Panc1 (cell line): Measurements from ENCODE around the gene CD274. TPM values are rescaled to one million over a fixed set of nuclear protein-coding genes. Genes with fewer than 3 reads are reported as not detected.

Experiments
- ATAC-seq: fragments of 200-7000 bp; cut with Tn5 transposase; 2 replicates; pipeline ENCODE4 v1.9.1; 2020; ENCODE audit warnings: mild to moderate bottlenecking, moderate library complexity
- BruUV-seq: library from RNA; stranded (reverse); fragments of 400-500 nt; replicated peaks from 2 replicates; lab custom pipeline; 2021; lab: Mats Ljungman, UMichigan
- CTCF ChIA-PET: fragments of 300-600 bp; sonication (Branson Sonifier 250); formaldehyde crosslinking; loops from one replicate; lab custom pipeline; 2022; ENCODE audit warnings: antibody characterized with exemption; lab: Charles Lee
- POLR2A ChIA-PET: fragments of 300-600 bp; sonication (Branson Sonifier 250); formaldehyde crosslinking; loops from one replicate; lab custom pipeline; 2022; ENCODE audit warnings: antibody characterized with exemption; lab: Charles Lee
- DNase-seq: peaks from one replicate; pipeline ENCODE4 v3.0.0-alpha.2; 2010; ENCODE audit warnings: low read depth, low spot score
- H3K27ac ChIP-seq: 2 replicates; pipeline ENCODE4 v1.5.1; 2011; ENCODE audit warnings: mild to moderate bottlenecking, low read length, inconsistent platforms
- H3K27me3 ChIP-seq: fragments of 200-500 bp; sonication (Bioruptor generic); 2 replicates; pipeline ENCODE4 v1.6.0; 2014; ENCODE audit warnings: low read length, inconsistent platforms; ENCODE audit not compliant: control insufficient read depth, insufficient read depth
- H3K36me3 ChIP-seq: fragments of 200-500 bp; sonication (Bioruptor generic); 2 replicates; pipeline ENCODE4 v1.5.1; 2014; ENCODE audit warnings: inconsistent platforms, mild to moderate bottlenecking, low read length, moderate library complexity; ENCODE audit not compliant: control insufficient read depth, insufficient read depth
- H3K4me1 ChIP-seq: 2 replicates; pipeline ENCODE4 v1.5.1; 2011; ENCODE audit warnings: inconsistent platforms, mild to moderate bottlenecking, low read length, moderate library complexity; ENCODE audit not compliant: control insufficient read depth, insufficient read depth
- H3K4me3 ChIP-seq, 2 experiments: 2 replicates each; pipeline ENCODE4 v1.5.1; 2011 to 2012; ENCODE audit warnings: low read depth in 2 of 2, low read length in 2 of 2, mild to moderate bottlenecking in 2 of 2, inconsistent platforms in 1 of 2, moderate library complexity in 1 of 2
- H3K9me3 ChIP-seq: fragments of 200-500 bp; sonication (Bioruptor generic); 2 replicates; pipeline ENCODE4 v1.5.1; 2014; ENCODE audit warnings: low read depth, mild to moderate bottlenecking, inconsistent platforms, low read length, moderate library complexity; ENCODE audit not compliant: control insufficient read depth, insufficient read depth
- POLR2AphosphoS5 ChIP-seq: IDR thresholded peaks from 2 replicates; pipeline ENCODE4 v1.6.1; 2012; ENCODE audit warnings: mild to moderate bottlenecking, low read depth, low read length, moderate library complexity
- SIN3A ChIP-seq: IDR thresholded peaks from 2 replicates; pipeline ENCODE4 v1.6.1; 2012; ENCODE audit warnings: low read depth, mild to moderate bottlenecking, low read length, moderate library complexity, borderline replicate concordance; ENCODE audit not compliant: insufficient read depth
- TCF7L2 ChIP-seq: IDR thresholded peaks from 2 replicates; pipeline ENCODE4 v1.6.1; 2011; ENCODE audit warnings: mild to moderate bottlenecking, low read depth, low read length, inconsistent platforms
- in situ Hi-C: cut with HindIII; loops from 2 replicates; pipeline ENCODE4 v1.10.0; 2016; ENCODE audit warnings: low sequenced_read_pairs, low pct_unique_long_range_greater_than_20kb
- intact Hi-C: fragments of 100-400 bp; cut with micrococcal nuclease; formaldehyde crosslinking; loops from one replicate; pipeline ENCODE4 v1.10.0; 2022; ENCODE audit not compliant: unreplicated experiment
- total RNA-seq: library from RNA; stranded (reverse); gene quantifications from one replicate; pipeline ENCODE4 v1.2.1, GENCODE V29; 2021; ENCODE audit not compliant: unreplicated experiment
- TF ChIP-seq, protein P1 (sequence below): fragments of 450-650 bp; IDR thresholded peaks from 2 replicates; pipeline ENCODE4 v1.5.1; 2017; ENCODE audit warnings: mild to moderate bottlenecking
- TF ChIP-seq, protein P2 (sequence below), 2 experiments: IDR thresholded peaks; 2 replicates each; pipeline ENCODE4 v1.6.1; 2011 to 2012; ENCODE audit warnings: low read depth in 2 of 2, control low read depth in 1 of 2, low read length in 1 of 2, mild to moderate bottlenecking in 1 of 2, moderate library complexity in 1 of 2; ENCODE audit not compliant: insufficient read depth in 1 of 2

Gene CD274
- total RNA-seq, 1 experiment from 2014 or later = 0.21 TPM

DNA sequence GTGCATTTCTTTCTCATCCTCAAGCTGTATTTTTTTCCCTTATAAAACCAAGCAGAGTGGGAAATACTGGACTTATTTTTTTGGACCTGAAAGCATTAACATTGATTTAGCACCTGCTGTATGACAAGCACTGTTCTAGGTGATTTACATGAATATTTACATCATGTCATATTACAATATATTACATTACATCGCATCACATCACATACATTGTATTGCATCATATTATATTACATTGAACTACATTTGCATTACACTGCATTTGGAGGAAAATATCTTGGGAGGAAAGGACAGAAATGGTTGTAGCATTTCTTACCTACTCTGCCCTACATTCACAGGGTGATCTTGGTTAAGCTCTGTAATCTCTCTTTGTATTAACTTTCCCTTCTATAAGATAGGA, 48.8 kb downstream of the CD274 start:
- no TSS peak for BruUV-seq
- in situ Hi-C loops = no loop called here
- DNase-seq (no peak), ATAC-seq (no peak)
- no peaks in the 10 kb centered on the region for H3K9me3 ChIP-seq
- H3K4me1 ChIP-seq = no peaks in the 10 kb centered on the region
- ChIA-PET POLR2A (no interaction called here), CTCF (no interaction called here)
- H3K27ac ChIP-seq = no peak overlapping the region
- H3K4me3 ChIP-seq = no peak overlapping the region
- no peaks in the 10 kb centered on the region for H3K36me3 ChIP-seq
- intact Hi-C loops = no loop called here
- no peaks in the 10 kb centered on the region for H3K27me3 ChIP-seq
- TF ChIP-seq TCF7L2 = no peak
- TF ChIP-seq, protein P1, sequence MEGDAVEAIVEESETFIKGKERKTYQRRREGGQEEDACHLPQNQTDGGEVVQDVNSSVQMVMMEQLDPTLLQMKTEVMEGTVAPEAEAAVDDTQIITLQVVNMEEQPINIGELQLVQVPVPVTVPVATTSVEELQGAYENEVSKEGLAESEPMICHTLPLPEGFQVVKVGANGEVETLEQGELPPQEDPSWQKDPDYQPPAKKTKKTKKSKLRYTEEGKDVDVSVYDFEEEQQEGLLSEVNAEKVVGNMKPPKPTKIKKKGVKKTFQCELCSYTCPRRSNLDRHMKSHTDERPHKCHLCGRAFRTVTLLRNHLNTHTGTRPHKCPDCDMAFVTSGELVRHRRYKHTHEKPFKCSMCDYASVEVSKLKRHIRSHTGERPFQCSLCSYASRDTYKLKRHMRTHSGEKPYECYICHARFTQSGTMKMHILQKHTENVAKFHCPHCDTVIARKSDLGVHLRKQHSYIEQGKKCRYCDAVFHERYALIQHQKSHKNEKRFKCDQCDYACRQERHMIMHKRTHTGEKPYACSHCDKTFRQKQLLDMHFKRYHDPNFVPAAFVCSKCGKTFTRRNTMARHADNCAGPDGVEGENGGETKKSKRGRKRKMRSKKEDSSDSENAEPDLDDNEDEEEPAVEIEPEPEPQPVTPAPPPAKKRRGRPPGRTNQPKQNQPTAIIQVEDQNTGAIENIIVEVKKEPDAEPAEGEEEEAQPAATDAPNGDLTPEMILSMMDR = no peak

DNA sequence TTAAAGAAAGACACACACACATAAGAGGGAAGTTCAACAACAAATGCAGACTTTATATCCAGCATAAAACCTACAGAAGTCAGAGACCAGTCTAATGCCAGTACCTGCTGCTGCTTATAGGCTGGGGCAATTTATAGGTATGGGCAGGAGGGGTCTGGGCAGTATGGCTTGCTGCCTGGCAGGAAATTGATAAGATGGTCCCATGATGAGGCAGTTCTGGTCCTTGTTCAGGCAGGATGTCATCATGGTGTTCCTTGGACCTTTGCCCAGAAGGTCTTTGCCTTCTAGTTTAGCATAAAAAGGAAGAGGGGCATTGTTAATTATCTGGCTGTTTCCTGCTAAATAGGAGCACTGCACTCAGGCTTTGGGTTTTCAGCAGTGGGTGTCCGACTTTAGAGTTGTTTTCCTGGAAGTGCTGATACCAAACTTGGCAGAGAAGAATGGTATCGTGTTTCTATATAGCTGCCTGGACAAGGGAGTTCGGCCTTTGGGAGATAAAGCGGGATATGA, 49.6 kb downstream of the CD274 start:
- Histone ChIP-seq H3K27me3 (no peaks in the 10 kb centered on the region), H3K9me3 (no peaks in the 10 kb centered on the region), H3K4me3 (no peak overlapping the region), H3K36me3 (no peaks in the 10 kb centered on the region), H3K4me1 (no peaks in the 10 kb centered on the region), H3K27ac (no peak overlapping the region)
- no peak for DNase-seq
- BruUV-seq = no TSS peak
- ChIA-PET POLR2A (no interaction called here), CTCF (no interaction called here)
- in situ Hi-C loops (no loop called here), intact Hi-C loops (no loop called here)
- ATAC-seq = no peak
- TF ChIP-seq TCF7L2 = no peak
- no peak for TF ChIP-seq SIN3A

DNA sequence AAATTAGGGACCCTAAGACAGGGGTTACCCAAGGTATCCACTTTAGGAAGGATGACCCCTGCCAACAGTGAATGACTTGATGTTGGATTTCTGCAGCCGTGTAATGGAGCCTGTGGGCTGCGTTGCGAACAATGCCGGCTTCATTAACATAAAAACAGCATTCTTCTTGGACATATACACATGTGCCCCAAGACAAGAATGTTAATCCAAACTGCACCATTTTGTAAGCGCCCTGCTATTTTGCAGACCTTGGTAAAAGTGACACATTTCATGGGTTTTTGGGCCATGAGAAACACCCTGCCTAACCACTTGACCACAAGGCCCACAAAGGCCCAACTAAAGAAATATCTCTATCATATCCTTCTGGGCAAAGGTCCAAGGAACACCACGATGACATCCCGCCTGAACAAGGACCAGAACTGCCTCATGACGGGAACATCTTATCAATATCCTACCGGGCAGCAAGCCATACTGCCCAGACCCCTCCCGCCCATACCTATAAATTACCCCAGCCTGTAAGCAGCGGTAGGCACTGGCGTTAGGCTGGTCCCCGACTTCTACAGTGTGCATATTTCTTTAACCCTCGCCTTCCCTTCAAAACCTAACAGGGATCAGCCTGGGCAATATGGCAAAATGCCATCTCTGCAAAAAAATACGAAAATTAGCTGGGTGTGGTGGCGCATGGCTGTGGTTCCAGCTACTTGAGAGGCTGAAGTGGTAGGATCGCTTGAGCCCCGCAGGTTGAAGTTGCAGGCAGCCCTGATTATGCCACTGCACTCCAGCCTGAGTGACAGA, 50.3 kb downstream of the CD274 start:
- DNase-seq (no peak), ATAC-seq (no peak)
- H3K27ac ChIP-seq = no peak overlapping the region
- POLR2A ChIA-PET = no interaction called here
- no peak overlapping the region for H3K4me3 ChIP-seq
- H3K36me3 ChIP-seq = no peaks in the 10 kb centered on the region
- BruUV-seq = no TSS peak
- no peak for TF ChIP-seq POLR2AphosphoS5
- no peak for TF ChIP-seq SIN3A
- in situ Hi-C loops (no loop called here), intact Hi-C loops (no loop called here)
- no peaks in the 10 kb centered on the region for H3K4me1 ChIP-seq
- no peaks in the 10 kb centered on the region for H3K9me3 ChIP-seq
- CTCF ChIA-PET = no interaction called here
- no peaks in the 10 kb centered on the region for H3K27me3 ChIP-seq

DNA sequence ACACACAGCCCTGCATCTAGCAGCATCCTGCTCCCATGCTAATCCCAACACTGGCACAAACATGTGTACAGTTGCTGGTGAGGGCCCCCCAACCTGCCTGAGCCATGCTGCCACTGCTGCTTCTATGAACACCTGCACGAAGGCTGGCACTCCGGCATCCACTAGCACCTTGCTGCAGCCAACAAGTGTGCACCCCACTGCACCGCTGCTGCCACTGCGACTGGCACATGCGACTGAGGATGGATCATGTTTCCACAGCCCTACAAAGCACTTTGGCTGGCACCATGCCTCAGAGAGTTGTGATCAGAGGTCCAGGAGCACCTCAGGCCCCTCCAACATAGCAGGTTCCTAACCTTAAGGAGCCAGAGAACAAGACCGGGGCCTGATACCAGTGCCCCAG, 52.2 kb downstream of the CD274 start:
- TF ChIP-seq, protein P2, sequence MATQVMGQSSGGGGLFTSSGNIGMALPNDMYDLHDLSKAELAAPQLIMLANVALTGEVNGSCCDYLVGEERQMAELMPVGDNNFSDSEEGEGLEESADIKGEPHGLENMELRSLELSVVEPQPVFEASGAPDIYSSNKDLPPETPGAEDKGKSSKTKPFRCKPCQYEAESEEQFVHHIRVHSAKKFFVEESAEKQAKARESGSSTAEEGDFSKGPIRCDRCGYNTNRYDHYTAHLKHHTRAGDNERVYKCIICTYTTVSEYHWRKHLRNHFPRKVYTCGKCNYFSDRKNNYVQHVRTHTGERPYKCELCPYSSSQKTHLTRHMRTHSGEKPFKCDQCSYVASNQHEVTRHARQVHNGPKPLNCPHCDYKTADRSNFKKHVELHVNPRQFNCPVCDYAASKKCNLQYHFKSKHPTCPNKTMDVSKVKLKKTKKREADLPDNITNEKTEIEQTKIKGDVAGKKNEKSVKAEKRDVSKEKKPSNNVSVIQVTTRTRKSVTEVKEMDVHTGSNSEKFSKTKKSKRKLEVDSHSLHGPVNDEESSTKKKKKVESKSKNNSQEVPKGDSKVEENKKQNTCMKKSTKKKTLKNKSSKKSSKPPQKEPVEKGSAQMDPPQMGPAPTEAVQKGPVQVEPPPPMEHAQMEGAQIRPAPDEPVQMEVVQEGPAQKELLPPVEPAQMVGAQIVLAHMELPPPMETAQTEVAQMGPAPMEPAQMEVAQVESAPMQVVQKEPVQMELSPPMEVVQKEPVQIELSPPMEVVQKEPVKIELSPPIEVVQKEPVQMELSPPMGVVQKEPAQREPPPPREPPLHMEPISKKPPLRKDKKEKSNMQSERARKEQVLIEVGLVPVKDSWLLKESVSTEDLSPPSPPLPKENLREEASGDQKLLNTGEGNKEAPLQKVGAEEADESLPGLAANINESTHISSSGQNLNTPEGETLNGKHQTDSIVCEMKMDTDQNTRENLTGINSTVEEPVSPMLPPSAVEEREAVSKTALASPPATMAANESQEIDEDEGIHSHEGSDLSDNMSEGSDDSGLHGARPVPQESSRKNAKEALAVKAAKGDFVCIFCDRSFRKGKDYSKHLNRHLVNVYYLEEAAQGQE (IDR thresholded peaks at IDR 0.05; ENCODE audit: insufficient read depth in 1 of 2, low read depth in 2 of 2, low read length in 1 of 2) = no peak
- TF ChIP-seq TCF7L2 = no peak
- TF ChIP-seq POLR2AphosphoS5 = no peak
- no peak overlapping the region for H3K27ac ChIP-seq
- ChIA-PET POLR2A (no interaction called here), CTCF (no interaction called here)
- ATAC-seq (no peak), DNase-seq (no peak)
- no peak overlapping the region for H3K4me3 ChIP-seq
- no peaks in the 10 kb centered on the region for H3K27me3 ChIP-seq
- intact Hi-C loops = no loop called here
- H3K4me1 ChIP-seq = no peaks in the 10 kb centered on the region
- no peaks in the 10 kb centered on the region for H3K36me3 ChIP-seq
- no peaks in the 10 kb centered on the region for H3K9me3 ChIP-seq
- no TSS peak for BruUV-seq
- in situ Hi-C loops = no loop called here
